HepG2 (cell line): ENCODE data around the gene MYADML2. TPM values are rescaled to one million over a fixed set of nuclear protein-coding genes. Genes with fewer than 3 reads are reported as not detected.
A peak's percentile ranks its signal among the peaks of the same experiment; 100 is the strongest.

ENCODE experiments used
- AHR ChIP-seq: IDR thresholded peaks from 2 replicates; pipeline ENCODE4 v1.6.1; 2018; ENCODE audit warnings: missing genetic modification reagents, missing compliant biosample characterization
- ATRX ChIP-seq: sonication (generic); formaldehyde crosslinking; IDR thresholded peaks from 2 replicates; pipeline ENCODE4 v1.4.0; 2020; ENCODE audit warnings: missing genetic modification reagents, borderline replicate concordance
- BRF2 ChIP-seq: sonication (generic); formaldehyde crosslinking; IDR thresholded peaks from 2 replicates; pipeline ENCODE4 v1.8.1; 2022; ENCODE audit warnings: mild to moderate bottlenecking, missing genetic modification reagents
- FOXK1 ChIP-seq: sonication (generic); formaldehyde crosslinking; IDR thresholded peaks from 2 replicates; pipeline ENCODE4 v1.4.0; 2020; ENCODE audit warnings: low read depth, missing genetic modification reagents, borderline replicate concordance
- HES4 ChIP-seq: sonication (generic); formaldehyde crosslinking; IDR thresholded peaks from 2 replicates; pipeline ENCODE4 v1.9.0; 2021; ENCODE audit warnings: mild to moderate bottlenecking, missing genetic modification reagents, borderline replicate concordance
- HNRNPH1 ChIP-seq: fragments of 200-400 bp; formaldehyde crosslinking; optimal IDR thresholded peaks from 2 replicates; pipeline ENCODE3; 2017; ENCODE audit warnings: mild to moderate bottlenecking, low read depth, low read length
- HOXA5 ChIP-seq: sonication (generic); formaldehyde crosslinking; IDR thresholded peaks from 2 replicates; pipeline ENCODE4 v1.4.0; 2020; ENCODE audit warnings: missing genetic modification reagents
- MAX ChIP-seq: IDR thresholded peaks from 2 replicates; pipeline ENCODE4 v1.6.1; 2012; ENCODE audit warnings: inconsistent platforms
- MAZ ChIP-seq, 2 experiments: sonication (generic) in 1 of 2; formaldehyde crosslinking in 1 of 2; IDR thresholded peaks; 2 replicates each; pipeline versions ENCODE4 v1.5.0 to v1.6.1; 2012 to 2020; ENCODE audit warnings: low read depth in 2 of 2, mild to moderate bottlenecking in 2 of 2, borderline replicate concordance in 1 of 2, improper control_type of control experiment in 1 of 2, low read length in 1 of 2, missing genetic modification reagents in 1 of 2, moderate library complexity in 1 of 2
- MXD4 ChIP-seq: IDR thresholded peaks from 2 replicates; pipeline ENCODE4 v1.6.1; 2016; ENCODE audit warnings: mild to moderate bottlenecking, missing biosample characterization, missing genetic modification reagents
- PLRG1 ChIP-seq: fragments of 450-650 bp; conservative IDR thresholded peaks from 2 replicates; pipeline ENCODE4 v1.6.1; 2016
- SMARCC2 ChIP-seq: fragments of 450-650 bp; IDR thresholded peaks from 2 replicates; pipeline ENCODE4 v1.6.1; 2017; ENCODE audit warnings: antibody characterized with exemption, mild to moderate bottlenecking
- SP4 ChIP-seq: sonication (generic); formaldehyde crosslinking; IDR thresholded peaks from 2 replicates; pipeline ENCODE4 v1.8.1; 2023; ENCODE audit warnings: mild to moderate bottlenecking, missing genetic modification reagents
- SRF ChIP-seq: IDR thresholded peaks from 2 replicates; pipeline ENCODE4 v1.6.1; 2011; ENCODE audit warnings: mild to moderate bottlenecking, low read depth, low read length, moderate library complexity
- U2AF2 ChIP-seq: fragments of 200-400 bp; formaldehyde crosslinking; IDR thresholded peaks from 2 replicates; pipeline ENCODE4 v1.6.1; 2017; ENCODE audit warnings: low read depth, mild to moderate bottlenecking, low read length
- ZBTB43 ChIP-seq: sonication (generic); formaldehyde crosslinking; conservative IDR thresholded peaks from 2 replicates; pipeline ENCODE4 v1.4.0; 2020; ENCODE audit warnings: missing genetic modification reagents
- ZNF256 ChIP-seq: sonication (generic); formaldehyde crosslinking; conservative IDR thresholded peaks from 2 replicates; pipeline ENCODE4 v1.4.0; 2020; ENCODE audit warnings: missing genetic modification reagents
- ZNF326 ChIP-seq: sonication (generic); formaldehyde crosslinking; IDR thresholded peaks from 2 replicates; pipeline ENCODE4 v1.4.0; 2020; ENCODE audit warnings: missing genetic modification reagents, borderline replicate concordance
- ZNF496 ChIP-seq: sonication (generic); formaldehyde crosslinking; IDR thresholded peaks from 2 replicates; pipeline ENCODE4 v1.8.1; 2023; ENCODE audit warnings: mild to moderate bottlenecking, moderate library complexity, missing genetic modification reagents; ENCODE audit not compliant: insufficient replicate concordance
- ZNF629 ChIP-seq: sonication (generic); formaldehyde crosslinking; conservative IDR thresholded peaks from 2 replicates; pipeline ENCODE4 v1.5.0; 2020; ENCODE audit warnings: missing genetic modification reagents
- ZNF644 ChIP-seq: IDR thresholded peaks from 2 replicates; pipeline ENCODE4 v1.6.1; 2016; ENCODE audit warnings: low read depth
- ZNF703 ChIP-seq: sonication (generic); formaldehyde crosslinking; IDR thresholded peaks from 2 replicates; pipeline ENCODE4 v1.5.1; 2020; ENCODE audit warnings: missing genetic modification reagents, mild to moderate bottlenecking, moderate library complexity, borderline replicate concordance
- ZNF749 ChIP-seq: sonication (generic); formaldehyde crosslinking; IDR thresholded peaks from 2 replicates; pipeline ENCODE4 v1.8.0; 2022; ENCODE audit warnings: mild to moderate bottlenecking, missing genetic modification reagents, moderate library complexity, borderline replicate concordance
- polyA plus RNA-seq, 8 experiments: library from polyadenylated mRNA; depleted of rRNA in 3 of 8; stranded (reverse) in 7 of 8; unstranded in 1 of 8; fragments of >200 nt; fragmentation: Illumina TruSeq in 4 of 8; extraction: Trizol in 4 of 8; gene quantifications; 2 replicates each; pipeline versions ENCODE4 v1.2.1 to v1.2.3, GENCODE V29; 2011 to 2016; ENCODE audit warnings: low read depth in 4 of 8, missing spikeins in 1 of 8, mixed read lengths in 1 of 8; ENCODE audit not compliant: insufficient read depth in 1 of 8
- total RNA-seq, 5 experiments: library from RNA; depleted of rRNA; stranded (reverse); fragments of >200 nt; fragmentation: Illumina TruSeq; extraction: Trizol; gene quantifications; 2 replicates each; pipeline ENCODE4 v1.2.3, GENCODE V29; 2016; ENCODE audit warnings: low read depth in 1 of 5
- TF ChIP-seq, protein P1 (sequence below): sonication (generic); formaldehyde crosslinking; IDR thresholded peaks from 2 replicates; pipeline ENCODE4 v1.4.0; 2020; ENCODE audit warnings: low read depth, missing genetic modification reagents

Gene MYADML2
- total and polyA plus RNA-seq, 2 of the 13 experiments (the other 11 are each of a cell fraction or from before 2014, with no cell fraction given), result not detected

GRCh38 chr17:81962499-81963441, 15.7 kb upstream of the MYADML2 start (continued):
- TF ChIP-seq ZNF749 (CRISPR knock-in tag) (no peak), SMARCC2 (no peak), AHR (CRISPR knock-in tag) (no peak), SRF (no peak), BRF2 (CRISPR knock-in tag) (no peak), SP4 (CRISPR knock-in tag) (peak; percentile 60), HNRNPH1 (no peak), HES4 (CRISPR knock-in tag) (peak; percentile 28; the same call in 1 of the 2 replicates), MAX (peak; percentile 52), ZNF703 (no peak), MAZ (IDR thresholded peaks at IDR 0.05; ENCODE audit: borderline replicate concordance, low read depth, low read length) (no peak), MAZ (CRISPR knock-in tag; IDR thresholded peaks at IDR 0.05; ENCODE audit: low read depth) (no peak), ZNF629 (no peak), ZNF256 (CRISPR knock-in tag) (no peak), ZNF644 (CRISPR knock-in tag) (no peak), U2AF2 (no peak), ZNF496 (no peak), FOXK1 (CRISPR knock-in tag) (no peak), HOXA5 (CRISPR knock-in tag) (no peak), ZBTB43 (CRISPR knock-in tag) (no peak), ATRX (CRISPR knock-in tag) (no peak), ZNF326 (CRISPR knock-in tag) (no peak), MXD4 (CRISPR knock-in tag) (no peak; the same call in 1 of the 2 replicates), PLRG1 (no peak)
- TF ChIP-seq, protein P1, sequence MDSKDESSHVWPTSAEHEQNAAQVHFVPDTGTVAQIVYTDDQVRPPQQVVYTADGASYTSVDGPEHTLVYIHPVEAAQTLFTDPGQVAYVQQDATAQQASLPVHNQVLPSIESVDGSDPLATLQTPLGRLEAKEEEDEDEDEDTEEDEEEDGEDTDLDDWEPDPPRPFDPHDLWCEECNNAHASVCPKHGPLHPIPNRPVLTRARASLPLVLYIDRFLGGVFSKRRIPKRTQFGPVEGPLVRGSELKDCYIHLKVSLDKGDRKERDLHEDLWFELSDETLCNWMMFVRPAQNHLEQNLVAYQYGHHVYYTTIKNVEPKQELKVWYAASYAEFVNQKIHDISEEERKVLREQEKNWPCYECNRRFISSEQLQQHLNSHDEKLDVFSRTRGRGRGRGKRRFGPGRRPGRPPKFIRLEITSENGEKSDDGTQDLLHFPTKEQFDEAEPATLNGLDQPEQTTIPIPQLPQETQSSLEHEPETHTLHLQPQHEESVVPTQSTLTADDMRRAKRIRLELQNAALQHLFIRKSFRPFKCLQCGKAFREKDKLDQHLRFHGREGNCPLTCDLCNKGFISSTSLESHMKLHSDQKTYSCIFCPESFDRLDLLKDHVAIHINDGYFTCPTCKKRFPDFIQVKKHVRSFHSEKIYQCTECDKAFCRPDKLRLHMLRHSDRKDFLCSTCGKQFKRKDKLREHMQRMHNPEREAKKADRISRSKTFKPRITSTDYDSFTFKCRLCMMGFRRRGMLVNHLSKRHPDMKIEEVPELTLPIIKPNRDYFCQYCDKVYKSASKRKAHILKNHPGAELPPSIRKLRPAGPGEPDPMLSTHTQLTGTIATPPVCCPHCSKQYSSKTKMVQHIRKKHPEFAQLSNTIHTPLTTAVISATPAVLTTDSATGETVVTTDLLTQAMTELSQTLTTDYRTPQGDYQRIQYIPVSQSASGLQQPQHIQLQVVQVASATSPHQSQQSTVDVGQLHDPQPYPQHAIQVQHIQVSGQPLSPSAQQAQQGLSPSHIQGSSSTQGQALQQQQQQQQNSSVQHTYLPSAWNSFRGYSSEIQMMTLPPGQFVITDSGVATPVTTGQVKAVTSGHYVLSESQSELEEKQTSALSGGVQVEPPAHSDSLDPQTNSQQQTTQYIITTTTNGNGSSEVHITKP (CRISPR knock-in tag), result no peak
